A549 (cell line): ENCODE measurements around the gene MLLT10. TPM values are rescaled to one million over a fixed set of nuclear protein-coding genes. Genes with fewer than 3 reads are reported as not detected.

Experiments used
- ATAC-seq, 2 experiments: fragments of 200-7000 bp in 1 of 2; fragments of >200 bp in 1 of 2; cut with Nextera tagmentation in 1 of 2; cut with Tn5 transposase in 1 of 2; 3 replicates each; pipeline versions ENCODE4 v1.8.0 to v1.9.1; 2018 to 2020; ENCODE audit warnings: mild to moderate bottlenecking in 1 of 2, moderate library complexity in 1 of 2
- CTCF ChIA-PET: fragments of 300-600 bp; sonication (Branson Sonifier 250); formaldehyde crosslinking; extraction: SDS; loops from one replicate; lab custom pipeline; 2021; ENCODE audit warnings: antibody characterized with exemption, inconsistent platforms; lab: Yijun Ruan, JAX
- POLR2A ChIA-PET: fragments of 350-600 bp; formaldehyde crosslinking; extraction: SDS; loops from one replicate; lab custom pipeline; 2021; ENCODE audit warnings: antibody characterized with exemption, inconsistent platforms; lab: Yijun Ruan, JAX
- DNase-seq, 2 experiments: peaks; one replicate each; pipeline versions ENCODE4 v3.0.0 to v3.0.0-alpha.2; 2011 to 2016; ENCODE audit warnings: low read depth in 1 of 2, low spot score in 1 of 2
- FAIRE-seq: peaks from 2 replicates; lab custom pipeline; 2011; peaks lifted over from hg19 to GRCh38; lab: Jason Lieb, UNC
- H3K27ac ChIP-seq, 2 experiments: fragments of >200 bp; sonication (Bioruptor Twin); formaldehyde crosslinking; 3 replicates each; pipeline ENCODE4 v1.5.1; 2016 to 2017
- H3K4me1 ChIP-seq: fragments of >200 bp; sonication (Bioruptor Twin); formaldehyde crosslinking; 3 replicates; pipeline ENCODE4 v1.6.1; 2016
- H3K4me2 ChIP-seq: fragments of >200 bp; sonication (Bioruptor Twin); formaldehyde crosslinking; 3 replicates; pipeline ENCODE4 v1.6.1; 2016
- H3K4me3 ChIP-seq: fragments of >200 bp; sonication (Bioruptor Twin); formaldehyde crosslinking; 3 replicates; pipeline ENCODE4 v1.5.1; 2016
- H3K9me3 ChIP-seq: fragments of >200 bp; sonication (Bioruptor Twin); formaldehyde crosslinking; 3 replicates; pipeline ENCODE4 v1.6.1; 2016
- BCL3 ChIP-seq: fragments of >200 bp; sonication (Bioruptor Twin); formaldehyde crosslinking; IDR thresholded peaks from 3 replicates; pipeline ENCODE4 v1.6.1; 2016
- BHLHE40 ChIP-seq: IDR thresholded peaks from 2 replicates; pipeline ENCODE4 v1.6.1; 2012; ENCODE audit warnings: low read depth, low read length, inconsistent platforms
- CBX8 ChIP-seq: fragments of 200-600 bp; sonication (generic); IDR thresholded peaks from 2 replicates; pipeline ENCODE4 v1.6.1; 2016
- CEBPB ChIP-seq, 2 experiments: fragments of >200 bp in 1 of 2; sonication (Bioruptor Twin) in 1 of 2; formaldehyde crosslinking in 1 of 2; IDR thresholded peaks; 2 replicates each; pipeline ENCODE4 v1.6.1; 2012 to 2016
- CHD2 ChIP-seq: fragments of 150-350 bp; IDR thresholded peaks from 2 replicates; pipeline ENCODE4 v1.6.1; 2014; ENCODE audit warnings: low read length; ENCODE audit not compliant: partially characterized antibody
- CHD4 ChIP-seq: fragments of 200-600 bp; sonication (generic); IDR thresholded peaks from 2 replicates; pipeline ENCODE4 v1.6.1; 2016; ENCODE audit warnings: antibody characterized with exemption, mild to moderate bottlenecking, borderline replicate concordance
- E2F6 ChIP-seq: IDR thresholded peaks from 2 replicates; pipeline ENCODE4 v1.6.1; 2012; ENCODE audit warnings: low read depth, borderline replicate concordance
- EHMT2 ChIP-seq: fragments of 200-600 bp; sonication (generic); IDR thresholded peaks from 2 replicates; pipeline ENCODE4 v1.6.1; 2016; ENCODE audit warnings: antibody characterized with exemption, low read depth, mild to moderate bottlenecking, moderate library complexity
- FOSL2 ChIP-seq, 2 experiments: fragments of 450-650 bp in 1 of 2; fragments of >200 bp in 1 of 2; sonication (Bioruptor Twin) in 1 of 2; formaldehyde crosslinking; IDR thresholded peaks; 2 replicates each; pipeline versions ENCODE4 v1.5.0 to v1.6.1; 2016 to 2020; ENCODE audit warnings: mild to moderate bottlenecking in 1 of 2, moderate library complexity in 1 of 2
- FOXS1 ChIP-seq: fragments of 250-450 bp; sonication (Bioruptor Pico); IDR thresholded peaks from 2 replicates; pipeline ENCODE4 v1.5.0; 2020; ENCODE audit warnings: mild to moderate bottlenecking, moderate library complexity
- GATA3 ChIP-seq: IDR thresholded peaks from 2 replicates; pipeline ENCODE4 v1.6.1; 2012; ENCODE audit warnings: borderline replicate concordance
- HOXB13 ChIP-seq: fragments of 250-450 bp; sonication (Bioruptor Pico); IDR thresholded peaks from 2 replicates; pipeline ENCODE4 v1.5.0; 2020; ENCODE audit warnings: low read depth, mild to moderate bottlenecking, moderate library complexity
- JUNB ChIP-seq: fragments of >200 bp; sonication (Bioruptor Twin); formaldehyde crosslinking; IDR thresholded peaks from 2 replicates; pipeline ENCODE4 v1.6.1; 2016
- MAFK ChIP-seq: fragments of 450-650 bp; IDR thresholded peaks from 2 replicates; pipeline ENCODE4 v1.6.1; 2014; ENCODE audit not compliant: partially characterized antibody
- MAZ ChIP-seq: fragments of 150-350 bp; IDR thresholded peaks from 2 replicates; pipeline ENCODE4 v1.6.1; 2014; ENCODE audit warnings: antibody characterized with exemption, low read depth, low read length, borderline replicate concordance
- MYC ChIP-seq: IDR thresholded peaks from 2 replicates; pipeline ENCODE4 v1.6.1; 2012; ENCODE audit warnings: mild to moderate bottlenecking, inconsistent platforms, low read length, improper control_type of control experiment, borderline replicate concordance
- NFE2L2 ChIP-seq: fragments of 150-350 bp; conservative IDR thresholded peaks from 2 replicates; pipeline ENCODE4 v1.6.1; 2014; ENCODE audit warnings: low read length
- NPAS2 ChIP-seq: fragments of 250-450 bp; sonication (Bioruptor Pico); IDR thresholded peaks from 2 replicates; pipeline ENCODE4 v1.8.0; 2022; ENCODE audit warnings: mild to moderate bottlenecking, moderate library complexity, borderline replicate concordance
- RCOR1 ChIP-seq: fragments of 150-350 bp; IDR thresholded peaks from 2 replicates; pipeline ENCODE4 v1.6.1; 2014; ENCODE audit warnings: antibody characterized with exemption, low read length, low read depth
- RFX5 ChIP-seq: fragments of 450-650 bp; IDR thresholded peaks from 2 replicates; pipeline ENCODE4 v1.7.1; 2014; ENCODE audit warnings: antibody characterized with exemption, mild to moderate bottlenecking, moderate library complexity
- SMC3 ChIP-seq: fragments of >200 bp; sonication (Bioruptor Twin); formaldehyde crosslinking; IDR thresholded peaks from 3 replicates; pipeline ENCODE4 v1.6.1; 2018; ENCODE audit warnings: inconsistent platforms
- SREBF2 ChIP-seq: fragments of 450-650 bp; IDR thresholded peaks from 2 replicates; pipeline ENCODE4 v1.6.1; 2014; ENCODE audit warnings: mild to moderate bottlenecking, moderate library complexity
- TP53 ChIP-seq: fragments of 250-450 bp; sonication (Bioruptor Pico); IDR thresholded peaks from 2 replicates; pipeline ENCODE4 v1.5.0; 2021; ENCODE audit warnings: mild to moderate bottlenecking, moderate library complexity
- ZC3H11A ChIP-seq: fragments of 450-650 bp; IDR thresholded peaks from 2 replicates; pipeline ENCODE4 v1.6.1; 2014; ENCODE audit warnings: antibody characterized with exemption, mild to moderate bottlenecking
- ZFP36 ChIP-seq: fragments of 450-650 bp; IDR thresholded peaks from 2 replicates; pipeline ENCODE4 v1.6.1; 2014; ENCODE audit warnings: borderline replicate concordance; ENCODE audit not compliant: partially characterized antibody
- ZSCAN20 ChIP-seq: fragments of 250-450 bp; sonication (Bioruptor Pico); IDR thresholded peaks from 2 replicates; pipeline ENCODE4 v1.8.0; 2022; ENCODE audit warnings: mild to moderate bottlenecking, moderate library complexity
- WGBS: methylation state at CpG from one replicate; pipeline ENCODE4 v1.1.6; 2017; ENCODE audit errors: missing lambda C conversion rate; 5-methylcytosine and 5-hydroxymethylcytosine counted together
- polyA plus RNA-seq, 4 experiments: library from polyadenylated mRNA; depleted of rRNA in 3 of 4; stranded (reverse); fragments of >200 nt; fragmentation: RNase III in 1 of 4; extraction: RNeasy Plus Mini Kit Qiagen cat#74134 plus additional on column Dnase treatment in 1 of 4; gene quantifications; 2 replicates in 3 of 4; 3 replicates in 1 of 4; pipeline ENCODE4 v1.2.3, GENCODE V29; 2011 to 2017
- TF ChIP-seq, protein P1 (sequence below): fragments of 250-450 bp; sonication (Bioruptor Pico); IDR thresholded peaks from 2 replicates; pipeline ENCODE4 v1.5.0; 2020; ENCODE audit warnings: low read depth, mild to moderate bottlenecking, moderate library complexity
- TF ChIP-seq, protein P2 (sequence below): fragments of 450-650 bp; IDR thresholded peaks from 2 replicates; pipeline ENCODE4 v1.6.1; 2014; ENCODE audit warnings: antibody characterized with exemption
- TF ChIP-seq, protein P3 (sequence below): IDR thresholded peaks from 2 replicates; pipeline ENCODE4 v1.6.1; 2012

Gene MLLT10
- polyA plus RNA-seq, 2 of the 4 experiments (the other 2 are of a cell fraction): 41.7 to 54.1 TPM

DNA sequence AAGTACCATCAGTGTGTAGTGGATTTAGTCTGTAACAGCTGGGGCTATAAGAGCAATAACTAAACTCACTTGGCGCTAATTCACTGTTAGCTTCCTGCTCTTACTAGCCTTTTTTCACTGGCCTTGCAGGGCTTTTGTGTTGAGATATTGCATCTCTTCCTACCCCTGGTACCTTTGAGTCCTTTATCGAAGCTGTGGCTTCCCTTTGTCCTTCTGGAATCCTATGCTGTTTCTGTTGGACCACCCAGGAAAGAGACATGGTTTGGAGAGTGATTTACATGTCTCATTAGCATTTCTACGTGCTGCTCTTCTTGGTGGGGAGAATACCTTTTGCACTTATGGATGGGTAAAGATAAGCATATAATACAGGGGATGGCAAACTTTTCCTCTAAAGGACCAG lies 103.8 kb downstream of the MLLT10 start:
- ATAC-seq (no peak), FAIRE-seq (no peak)
- Histone ChIP-seq H3K9me3 (no peaks in the 10 kb centered on the region), H3K4me2 (no peak overlapping the region)
- POLR2A ChIA-PET: no interaction called here
- WGBS: 93% methylated on average over 3 of the region's 3 CpGs
- TF ChIP-seq NPAS2 (CRISPR knock-in tag) (no peak), HOXB13 (CRISPR knock-in tag) (no peak), RCOR1 (no peak), TP53 (no peak), EHMT2 (no peak), MYC (no peak), SREBF2 (no peak), RFX5 (no peak), NFE2L2 (no peak), BHLHE40 (no peak), SMC3 (no peak), CHD4 (no peak), MAFK (no peak), ZFP36 (no peak)
- TF ChIP-seq, protein P1, sequence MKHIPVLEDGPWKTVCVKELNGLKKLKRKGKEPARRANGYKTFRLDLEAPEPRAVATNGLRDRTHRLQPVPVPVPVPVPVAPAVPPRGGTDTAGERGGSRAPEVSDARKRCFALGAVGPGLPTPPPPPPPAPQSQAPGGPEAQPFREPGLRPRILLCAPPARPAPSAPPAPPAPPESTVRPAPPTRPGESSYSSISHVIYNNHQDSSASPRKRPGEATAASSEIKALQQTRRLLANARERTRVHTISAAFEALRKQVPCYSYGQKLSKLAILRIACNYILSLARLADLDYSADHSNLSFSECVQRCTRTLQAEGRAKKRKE (CRISPR knock-in tag): no peak
- TF ChIP-seq, protein P2, sequence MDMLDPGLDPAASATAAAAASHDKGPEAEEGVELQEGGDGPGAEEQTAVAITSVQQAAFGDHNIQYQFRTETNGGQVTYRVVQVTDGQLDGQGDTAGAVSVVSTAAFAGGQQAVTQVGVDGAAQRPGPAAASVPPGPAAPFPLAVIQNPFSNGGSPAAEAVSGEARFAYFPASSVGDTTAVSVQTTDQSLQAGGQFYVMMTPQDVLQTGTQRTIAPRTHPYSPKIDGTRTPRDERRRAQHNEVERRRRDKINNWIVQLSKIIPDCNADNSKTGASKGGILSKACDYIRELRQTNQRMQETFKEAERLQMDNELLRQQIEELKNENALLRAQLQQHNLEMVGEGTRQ: no peak
- TF ChIP-seq, protein P3, sequence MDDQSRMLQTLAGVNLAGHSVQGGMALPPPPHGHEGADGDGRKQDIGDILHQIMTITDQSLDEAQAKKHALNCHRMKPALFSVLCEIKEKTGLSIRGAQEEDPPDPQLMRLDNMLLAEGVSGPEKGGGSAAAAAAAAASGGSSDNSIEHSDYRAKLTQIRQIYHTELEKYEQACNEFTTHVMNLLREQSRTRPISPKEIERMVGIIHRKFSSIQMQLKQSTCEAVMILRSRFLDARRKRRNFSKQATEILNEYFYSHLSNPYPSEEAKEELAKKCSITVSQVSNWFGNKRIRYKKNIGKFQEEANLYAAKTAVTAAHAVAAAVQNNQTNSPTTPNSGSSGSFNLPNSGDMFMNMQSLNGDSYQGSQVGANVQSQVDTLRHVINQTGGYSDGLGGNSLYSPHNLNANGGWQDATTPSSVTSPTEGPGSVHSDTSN: no peak
- TF ChIP-seq, all 56 proteins: peak for 0
- DNase-seq: no peak
- Histone ChIP-seq H3K4me1 (no peaks in the 10 kb centered on the region; the same call in 1 of the 3 replicates), H3K27ac (no peak overlapping the region), H3K4me3 (no peak overlapping the region)
- CTCF ChIA-PET: interaction anchor here (0.9 to 1.2 kb wide), 3 partner anchors 9 to 12 kb away, joined by 3 read pairs; no protein-coding TSS in a partner anchor

DNA sequence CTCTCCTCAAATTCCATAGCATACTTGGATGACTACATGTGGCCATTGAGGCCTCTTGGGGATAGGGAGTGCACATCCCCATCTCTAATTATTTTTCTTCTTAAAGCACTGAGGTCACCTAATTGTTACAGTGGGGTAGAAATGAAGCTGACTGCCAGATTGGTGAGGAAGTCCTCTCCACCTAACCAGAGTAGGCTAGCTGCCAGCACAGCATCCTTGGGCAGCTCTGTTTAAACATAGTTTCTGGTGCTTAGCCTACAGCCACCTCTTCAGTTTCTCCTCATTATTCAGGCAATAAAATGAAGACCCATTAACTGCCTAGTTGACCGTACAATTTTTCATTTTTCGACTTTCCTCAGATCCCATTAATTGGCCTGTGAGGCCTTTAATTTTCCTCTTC lies 104.6 kb downstream of the MLLT10 start:
- Histone ChIP-seq H3K9me3 (no peaks in the 10 kb centered on the region), H3K4me2 (no peak overlapping the region), H3K4me1 (no peaks in the 10 kb centered on the region)
- DNase-seq (no peak), ATAC-seq (no peak), FAIRE-seq (no peak)
- POLR2A ChIA-PET: no interaction called here
- CTCF ChIA-PET: interaction anchor here (0.5 to 1.2 kb wide), 2 partner anchors 11 to 1352 kb away, joined by 3 to 5 read pairs; no protein-coding TSS in a partner anchor
- 90% methylated on average over 2 of the region's 2 CpGs for WGBS
- TF ChIP-seq E2F6 (no peak), FOSL2 (IDR thresholded peaks at IDR 0.05) (no peak), FOSL2 (CRISPR knock-in tag; IDR thresholded peaks at IDR 0.05) (no peak), CBX8 (no peak), ZSCAN20 (CRISPR knock-in tag) (no peak), MAZ (no peak)
- TF ChIP-seq, all 56 proteins: peak for 0
- Histone ChIP-seq H3K4me3 (no peak overlapping the region), H3K27ac (no peak overlapping the region)

GRCh38 chr10:21648040-21648439 lies 114.0 kb downstream of the MLLT10 start:
- no peak overlapping the region for H3K4me3 ChIP-seq
- ChIA-PET CTCF (no interaction called here), POLR2A (no interaction called here)
- FAIRE-seq (no peak), ATAC-seq (no peak), DNase-seq (no peak)
- H3K27ac ChIP-seq: no peak overlapping the region
- no peaks in the 10 kb centered on the region for H3K9me3 ChIP-seq
- no peaks in the 10 kb centered on the region for H3K4me1 ChIP-seq
- no peak overlapping the region for H3K4me2 ChIP-seq
- TF ChIP-seq SREBF2: no peak
- no peak for TF ChIP-seq FOXS1 (CRISPR knock-in tag)
- no peak for TF ChIP-seq GATA3
- TF ChIP-seq BCL3: no peak
- TF ChIP-seq E2F6: no peak
- no peak for TF ChIP-seq CHD2
- TF ChIP-seq CEBPB (IDR thresholded peaks at IDR 0.05): no peak
- no peak for TF ChIP-seq JUNB
- TF ChIP-seq ZC3H11A: no peak
